ENCODE measurements around the gene KCTD8. TPM values are rescaled to one million over a fixed set of nuclear protein-coding genes. Genes with fewer than 3 reads are reported as not detected.

The KCTD8 gene
- total RNA-seq, 4 donors from 2014 or later: 0.16 to 0.41 (median 0.37) TPM; not detected in 1

DNA sequence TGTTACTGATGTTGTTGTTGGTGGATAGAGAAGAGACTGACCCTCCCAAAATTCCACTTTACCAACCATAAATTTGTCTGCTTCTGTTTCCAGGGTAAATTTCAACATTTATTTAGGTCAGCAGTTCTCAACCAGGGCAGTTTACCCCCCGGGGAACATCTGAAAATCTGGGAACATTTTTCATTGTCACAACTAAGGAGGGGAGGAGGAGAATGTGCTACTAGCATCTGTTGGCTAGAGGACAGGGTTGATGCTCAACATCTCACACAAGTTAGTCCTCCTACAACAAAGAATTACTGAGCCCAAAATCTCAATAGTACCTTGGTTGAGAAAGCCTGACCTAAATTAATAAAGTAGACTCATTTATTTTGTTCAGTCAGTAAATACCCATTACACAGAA lies 25.7 kb downstream of the KCTD8 start:
- Histone ChIP-seq H3K27ac (no peak overlapping the region), H3K27me3 (no peaks in the 10 kb centered on the region), H3K9me3 (no peaks in the 10 kb centered on the region), H3K36me3 (no peaks in the 10 kb centered on the region), H3K4me1 (no peaks in the 10 kb centered on the region), H3K4me3 (no peak overlapping the region)
- TF ChIP-seq POLR2AphosphoS5 (IDR thresholded peaks at IDR 0.05): no peak
- intact Hi-C loops (cut with DNase I; ENCODE audit: low total_unique reads) (no loop called here), in situ Hi-C loops (cut with MboI; ENCODE audit: low pct_ligation_motif_present in 1 of 4, low pct_unique_long_range_greater_than_20kb in 1 of 4, low sequenced_read_pairs in 3 of 4) (no loop called here)
- DNase-seq: no peak
- WGBS, 2 donors (ENCODE audit: low coverage in 1 of 2): 44% methylated on average over 1 of the region's 1 CpG; no CpG with 5 or more reads in 1 of the 2 donors

DNA sequence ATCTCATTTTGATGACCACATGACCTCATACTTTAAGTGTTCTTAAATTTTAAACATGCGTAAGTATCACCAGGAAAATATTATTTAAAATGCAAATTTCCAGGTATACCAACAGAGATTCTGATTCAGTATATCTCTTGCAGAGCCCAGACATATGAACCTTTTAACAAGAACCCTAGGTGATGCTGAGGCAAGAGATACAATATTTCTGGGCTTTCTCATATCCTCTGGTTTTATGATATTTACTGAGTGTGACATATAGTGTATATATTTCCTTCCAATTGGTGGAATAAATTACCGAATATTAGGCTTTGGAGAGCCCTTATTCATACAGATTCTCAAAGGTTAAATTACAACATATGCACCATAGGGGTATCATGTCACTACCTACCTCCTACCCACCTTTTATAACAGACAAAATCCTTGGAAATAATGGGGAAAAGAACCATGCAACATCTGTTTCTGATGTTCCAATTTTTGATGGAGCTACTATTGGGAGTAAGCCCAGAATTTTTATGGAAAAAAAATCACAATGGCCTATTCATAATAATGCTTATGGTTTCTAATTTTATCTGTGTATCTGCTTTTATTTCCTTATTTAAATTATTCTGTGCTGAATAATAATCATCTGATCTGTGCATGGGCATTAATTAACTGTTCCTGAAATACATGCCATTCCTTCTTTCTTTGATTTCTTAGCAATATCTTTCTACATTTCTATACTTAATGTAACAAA lies 27.1 kb downstream of the KCTD8 start:
- in situ Hi-C loops (cut with MboI; ENCODE audit: low pct_ligation_motif_present in 1 of 4, low pct_unique_long_range_greater_than_20kb in 1 of 4, low sequenced_read_pairs in 3 of 4): no loop called here
- no peak overlapping the region for H3K27ac ChIP-seq
- DNase-seq: no peak
- H3K27me3 ChIP-seq: no peaks in the 10 kb centered on the region
- TF ChIP-seq EP300 (IDR thresholded peaks at IDR 0.05; ENCODE audit: low read depth) (no peak), POLR2AphosphoS5 (IDR thresholded peaks at IDR 0.05) (no peak), POLR2A (IDR thresholded peaks at IDR 0.05) (no peak)
- TF ChIP-seq, protein P1, sequence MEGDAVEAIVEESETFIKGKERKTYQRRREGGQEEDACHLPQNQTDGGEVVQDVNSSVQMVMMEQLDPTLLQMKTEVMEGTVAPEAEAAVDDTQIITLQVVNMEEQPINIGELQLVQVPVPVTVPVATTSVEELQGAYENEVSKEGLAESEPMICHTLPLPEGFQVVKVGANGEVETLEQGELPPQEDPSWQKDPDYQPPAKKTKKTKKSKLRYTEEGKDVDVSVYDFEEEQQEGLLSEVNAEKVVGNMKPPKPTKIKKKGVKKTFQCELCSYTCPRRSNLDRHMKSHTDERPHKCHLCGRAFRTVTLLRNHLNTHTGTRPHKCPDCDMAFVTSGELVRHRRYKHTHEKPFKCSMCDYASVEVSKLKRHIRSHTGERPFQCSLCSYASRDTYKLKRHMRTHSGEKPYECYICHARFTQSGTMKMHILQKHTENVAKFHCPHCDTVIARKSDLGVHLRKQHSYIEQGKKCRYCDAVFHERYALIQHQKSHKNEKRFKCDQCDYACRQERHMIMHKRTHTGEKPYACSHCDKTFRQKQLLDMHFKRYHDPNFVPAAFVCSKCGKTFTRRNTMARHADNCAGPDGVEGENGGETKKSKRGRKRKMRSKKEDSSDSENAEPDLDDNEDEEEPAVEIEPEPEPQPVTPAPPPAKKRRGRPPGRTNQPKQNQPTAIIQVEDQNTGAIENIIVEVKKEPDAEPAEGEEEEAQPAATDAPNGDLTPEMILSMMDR (IDR thresholded peaks at IDR 0.05): no peak
- 90 to 92% methylated on average over 2 of the region's 2 CpGs for WGBS, 2 donors (ENCODE audit: low coverage in 1 of 2)
- no peak overlapping the region for H3K4me3 ChIP-seq
- intact Hi-C loops (cut with DNase I; ENCODE audit: low total_unique reads): no loop called here
- no peaks in the 10 kb centered on the region for H3K4me1 ChIP-seq
- H3K36me3 ChIP-seq: no peaks in the 10 kb centered on the region
- H3K9me3 ChIP-seq: no peaks in the 10 kb centered on the region

DNA sequence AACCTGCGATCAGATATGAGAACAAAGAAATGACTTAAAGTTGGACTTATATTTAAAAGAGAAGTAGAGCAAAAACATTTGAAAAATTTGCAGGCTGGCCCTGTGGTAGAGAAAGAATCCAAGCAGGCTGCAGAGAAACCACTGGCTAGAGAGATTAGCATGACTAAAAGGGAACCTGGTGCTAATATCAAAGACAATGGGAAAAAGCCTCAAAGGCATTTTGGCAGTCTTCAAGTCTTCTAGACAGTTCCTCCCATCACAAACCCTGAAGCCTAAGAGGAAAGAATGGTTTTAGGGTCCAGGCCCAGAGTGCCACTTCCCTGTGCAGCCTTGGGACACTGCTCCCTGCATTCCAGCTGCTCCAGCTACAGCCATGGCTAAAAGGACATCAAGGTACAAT lies 33.4 kb downstream of the KCTD8 start:
- Histone ChIP-seq H3K27me3 (no peaks in the 10 kb centered on the region), H3K4me3 (no peak overlapping the region), H3K36me3 (no peaks in the 10 kb centered on the region), H3K27ac (no peak overlapping the region), H3K9me3 (no peaks in the 10 kb centered on the region), H3K4me1 (no peaks in the 10 kb centered on the region)
- in situ Hi-C loops (cut with MboI; ENCODE audit: low pct_ligation_motif_present in 1 of 4, low pct_unique_long_range_greater_than_20kb in 1 of 4, low sequenced_read_pairs in 3 of 4): no loop called here
- 93% methylated on average over 1 of the region's 1 CpG; no CpG with 5 or more reads in 1 of the 2 donors for WGBS, 2 donors (ENCODE audit: low coverage in 1 of 2)
- no peak for DNase-seq
- intact Hi-C loops (cut with DNase I; ENCODE audit: low total_unique reads): no loop called here
- TF ChIP-seq EP300 (IDR thresholded peaks at IDR 0.05; ENCODE audit: low read depth) (no peak), POLR2A (IDR thresholded peaks at IDR 0.05) (no peak), POLR2AphosphoS5 (IDR thresholded peaks at IDR 0.05) (no peak)
- TF ChIP-seq, protein P1 (IDR thresholded peaks at IDR 0.05): no peak

DNA sequence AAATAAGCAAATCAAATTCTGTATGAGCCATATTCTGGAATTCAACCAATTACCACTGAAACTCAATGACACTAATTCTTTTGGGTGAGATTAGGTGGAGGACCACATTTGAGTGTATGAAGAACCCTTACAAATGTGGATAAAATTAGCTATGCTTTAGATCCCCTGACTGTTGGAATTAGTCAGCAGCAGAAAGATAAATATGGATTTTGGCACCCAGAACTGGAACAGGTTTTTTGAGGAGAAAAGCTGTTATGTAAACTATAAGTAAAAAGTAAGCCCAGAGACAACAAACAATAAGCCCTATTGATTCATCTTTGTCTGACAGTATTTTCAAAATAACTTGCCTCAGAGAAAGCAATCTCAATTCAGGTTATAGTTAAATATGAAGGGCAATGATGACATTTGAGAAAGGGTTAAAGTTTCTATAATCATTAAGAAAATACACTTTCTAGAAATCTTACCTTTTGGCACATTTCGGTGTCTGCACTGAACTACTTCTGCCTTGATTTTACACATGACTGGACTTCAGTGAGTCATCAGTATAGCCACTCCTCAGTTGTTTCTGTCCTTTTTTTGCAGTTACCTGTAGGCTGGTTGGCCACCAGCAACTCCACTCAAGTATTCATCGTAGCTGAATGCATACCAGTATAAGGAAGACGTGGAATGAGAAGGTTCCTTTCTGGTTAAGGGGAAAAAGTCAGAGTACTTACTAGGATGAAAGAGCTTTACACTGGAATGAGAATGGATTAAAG lies 80.0 kb downstream of the KCTD8 start:
- TF ChIP-seq EP300 (IDR thresholded peaks at IDR 0.05; ENCODE audit: low read depth): no peak
- no peak for TF ChIP-seq POLR2A (IDR thresholded peaks at IDR 0.05)
- no peak for TF ChIP-seq POLR2AphosphoS5 (IDR thresholded peaks at IDR 0.05)
- TF ChIP-seq, protein P1 (IDR thresholded peaks at IDR 0.05): no peak
- H3K4me3 ChIP-seq: no peak overlapping the region
- intact Hi-C loops (cut with DNase I; ENCODE audit: low total_unique reads) (no loop called here), in situ Hi-C loops (cut with MboI; ENCODE audit: low pct_ligation_motif_present in 1 of 4, low pct_unique_long_range_greater_than_20kb in 1 of 4, low sequenced_read_pairs in 3 of 4) (no loop called here)
- H3K36me3 ChIP-seq: no peaks in the 10 kb centered on the region
- H3K9me3 ChIP-seq: no peaks in the 10 kb centered on the region
- H3K27ac ChIP-seq: no peak overlapping the region
- no peaks in the 10 kb centered on the region for H3K27me3 ChIP-seq
- WGBS, 2 donors (ENCODE audit: low coverage in 1 of 2): 70 to 72% methylated on average over 3 of the region's 3 CpGs
- no peaks in the 10 kb centered on the region for H3K4me1 ChIP-seq
- DNase-seq: no peak

Measured in transverse colon (tissue), 4 donors.